H1 (cell line): ENCODE measurements around the gene SHROOM3. TPM values are rescaled to one million over a fixed set of nuclear protein-coding genes. Genes with fewer than 3 reads are reported as not detected.

ENCODE experiments used
- CTCF ChIA-PET: fragments of 300-600 bp; sonication (Branson Sonifier 250); formaldehyde crosslinking; loops from one replicate; lab custom pipeline; 2021; ENCODE audit not compliant: partially characterized antibody; lab: Charles Lee
- POLR2A ChIA-PET: fragments of 300-600 bp; sonication (Branson Sonifier 250); formaldehyde crosslinking; loops from one replicate; lab custom pipeline; 2021; ENCODE audit warnings: inconsistent platforms; ENCODE audit not compliant: partially characterized antibody; lab: Charles Lee
- DNase-seq, 2 experiments: peaks; one replicate each; pipeline versions ENCODE4 v3.0.0 to v3.0.0-alpha.2; 2010 to 2022; ENCODE audit warnings: low spot score in 2 of 2, low read depth in 1 of 2, mixed read lengths in 1 of 2
- FAIRE-seq: peaks from 2 replicates; lab custom pipeline; 2011; peaks lifted over from hg19 to GRCh38; lab: Jason Lieb, UNC
- H2AFZ ChIP-seq: 2 replicates; pipeline ENCODE4 v1.8.1; 2012; ENCODE audit warnings: low read length, inconsistent platforms
- H2AK5ac ChIP-seq: 2 replicates; pipeline ENCODE4 v1.6.1; 2013; ENCODE audit warnings: low read depth, low read length
- H2BK120ac ChIP-seq: replicated peaks from 2 replicates; pipeline ENCODE3; 2013; ENCODE audit warnings: low read depth, low read length, inconsistent platforms
- H2BK12ac ChIP-seq: 2 replicates; pipeline ENCODE4 v1.6.1; 2013; ENCODE audit warnings: low read depth, low read length
- H2BK15ac ChIP-seq: 2 replicates; pipeline ENCODE4 v1.6.1; 2013; ENCODE audit warnings: low read length
- H2BK20ac ChIP-seq: 2 replicates; pipeline ENCODE4 v1.6.1; 2013; ENCODE audit warnings: low read length
- H2BK5ac ChIP-seq: 2 replicates; pipeline ENCODE4 v1.6.1; 2013; ENCODE audit warnings: low read depth, low read length
- H3K14ac ChIP-seq: 2 replicates; pipeline ENCODE4 v1.6.1; 2013; ENCODE audit warnings: inconsistent platforms; ENCODE audit not compliant: insufficient read length
- H3K18ac ChIP-seq: 2 replicates; pipeline ENCODE4 v1.6.1; 2013; ENCODE audit warnings: low read length; ENCODE audit errors: extremely low read depth
- H3K23ac ChIP-seq: 2 replicates; pipeline ENCODE4 v1.6.1; 2013; ENCODE audit warnings: inconsistent platforms; ENCODE audit not compliant: insufficient read length
- H3K23me2 ChIP-seq: 2 replicates; pipeline ENCODE4 v1.6.1; 2013; ENCODE audit warnings: low read depth, low read length
- H3K27ac ChIP-seq: 2 replicates; pipeline ENCODE4 v1.6.1; 2011; ENCODE audit warnings: low read depth, low read length, inconsistent platforms
- H3K27me3 ChIP-seq, 4 experiments: replicated peaks in 1 of 4; 1 replicate in 1 of 4; 2 replicates in 3 of 4; pipeline versions ENCODE4 v1.6.1 to v1.8.1; 2011 to 2013; ENCODE audit warnings: low read length in 3 of 4, mild to moderate bottlenecking in 3 of 4, inconsistent platforms in 2 of 4, mixed read lengths in 2 of 4, moderate library complexity in 1 of 4; ENCODE audit not compliant: control insufficient read depth in 3 of 4, insufficient read depth in 3 of 4; ENCODE audit errors: extremely low read depth in 1 of 4
- H3K36me3 ChIP-seq, 4 experiments: 2 replicates each; pipeline versions ENCODE4 v1.6.1 to v1.8.1; 2011 to 2013; ENCODE audit warnings: mild to moderate bottlenecking in 4 of 4, low read length in 3 of 4, moderate library complexity in 2 of 4, control low read depth in 1 of 4, inconsistent platforms in 1 of 4; ENCODE audit not compliant: insufficient read depth in 4 of 4, control insufficient read depth in 2 of 4
- H3K4ac ChIP-seq: replicated peaks from 2 replicates; pipeline ENCODE3; 2013; ENCODE audit warnings: low read length, low read depth, mixed read lengths, inconsistent platforms; ENCODE audit not compliant: insufficient read length
- H3K4me1 ChIP-seq, 4 experiments: replicated peaks in 1 of 4; 1 replicate in 1 of 4; 2 replicates in 3 of 4; pipeline versions ENCODE4 v1.6.1 to v1.8.1; 2011 to 2013; ENCODE audit warnings: low read length in 3 of 4, inconsistent platforms in 2 of 4, mixed read lengths in 1 of 4; ENCODE audit not compliant: insufficient read depth in 4 of 4, control insufficient read depth in 3 of 4
- H3K4me2 ChIP-seq, 2 experiments: 2 replicates each; pipeline versions ENCODE4 v1.6.1 to v1.8.1; 2011 to 2013; ENCODE audit warnings: low read depth in 2 of 2, low read length in 2 of 2, control low read depth in 1 of 2, inconsistent platforms in 1 of 2, mild to moderate bottlenecking in 1 of 2; ENCODE audit not compliant: insufficient read depth in 1 of 2
- H3K4me3 ChIP-seq, 4 experiments: fragments of 200-600, 300-600 bp in 1 of 4; sonication (generic), shearing (Covaris generic), sonication (Bioruptor Twin) in 1 of 4; 2 replicates each; pipeline versions ENCODE4 v1.5.1 to v1.8.1; 2011 to 2016; ENCODE audit warnings: low read length in 4 of 4, low read depth in 3 of 4, control low read depth in 2 of 4, inconsistent platforms in 2 of 4, mild to moderate bottlenecking in 2 of 4, mixed read lengths in 1 of 4, moderate library complexity in 1 of 4; ENCODE audit not compliant: insufficient read depth in 2 of 4; ENCODE audit errors: extremely low read depth in 1 of 4
- H3K56ac ChIP-seq: replicated peaks from 2 replicates; pipeline ENCODE3; 2013; ENCODE audit warnings: low read depth, mild to moderate bottlenecking, mixed read lengths, low read length, inconsistent platforms; ENCODE audit not compliant: insufficient read length
- H3K79me1 ChIP-seq: 2 replicates; pipeline ENCODE4 v1.6.1; 2013; ENCODE audit warnings: low read depth, low read length, control low read depth
- H3K79me2 ChIP-seq, 2 experiments: 2 replicates each; pipeline versions ENCODE4 v1.6.1 to v1.8.1; 2012 to 2013; ENCODE audit warnings: low read length in 2 of 2, mild to moderate bottlenecking in 2 of 2, inconsistent platforms in 1 of 2; ENCODE audit not compliant: insufficient read depth in 2 of 2, control insufficient read depth in 1 of 2
- H3K9ac ChIP-seq, 4 experiments: replicated peaks in 1 of 4; 1 replicate in 1 of 4; 2 replicates in 3 of 4; pipeline versions ENCODE4 v1.6.1 to v1.8.1; 2011 to 2013; ENCODE audit warnings: low read depth in 3 of 4, low read length in 3 of 4, control low read depth in 2 of 4, mild to moderate bottlenecking in 2 of 4, moderate library complexity in 2 of 4, inconsistent platforms in 1 of 4; ENCODE audit errors: extremely low read depth in 1 of 4
- H3K9me3 ChIP-seq, 2 experiments: 2 replicates each; pipeline versions ENCODE4 v1.6.1 to v1.8.1; 2012 to 2013; ENCODE audit warnings: mild to moderate bottlenecking in 2 of 2, moderate library complexity in 2 of 2, control low read depth in 1 of 2, inconsistent platforms in 1 of 2, low read depth in 1 of 2, low read length in 1 of 2, mixed read lengths in 1 of 2; ENCODE audit not compliant: insufficient read depth in 2 of 2
- H4K20me1 ChIP-seq, 2 experiments: replicated peaks in 1 of 2; 2 replicates each; pipeline versions ENCODE3 to v1.8.1; 2011 to 2013; ENCODE audit warnings: inconsistent platforms in 2 of 2, low read length in 2 of 2, mild to moderate bottlenecking in 1 of 2; ENCODE audit not compliant: insufficient read depth in 2 of 2, control insufficient read depth in 1 of 2
- H4K5ac ChIP-seq: 2 replicates; pipeline ENCODE4 v1.6.1; 2013; ENCODE audit warnings: low read length, low read depth, mixed read lengths, inconsistent platforms; ENCODE audit not compliant: insufficient read length
- H4K8ac ChIP-seq: 2 replicates; pipeline ENCODE4 v1.8.0; 2013; ENCODE audit warnings: mild to moderate bottlenecking, moderate library complexity, low read length, inconsistent platforms; ENCODE audit not compliant: insufficient read depth; ENCODE audit errors: extremely low read depth
- H4K91ac ChIP-seq: replicated peaks from 2 replicates; pipeline ENCODE3; 2013; ENCODE audit warnings: low read length, mixed read lengths, inconsistent platforms; ENCODE audit not compliant: insufficient read length
- BCL11A ChIP-seq, 2 experiments: IDR thresholded peaks; one replicate each; pipeline ENCODE4 v1.6.1; 2011; ENCODE audit warnings: low read depth in 2 of 2, low read length in 2 of 2, mild to moderate bottlenecking in 2 of 2
- CHD2 ChIP-seq: IDR thresholded peaks from 2 replicates; pipeline ENCODE4 v1.6.1; 2012; ENCODE audit warnings: low read length, improper control_type of control experiment
- CTBP2 ChIP-seq: IDR thresholded peaks from 2 replicates; pipeline ENCODE4 v1.7.0; 2011; ENCODE audit warnings: borderline replicate concordance, mild to moderate bottlenecking, moderate library complexity, mixed read lengths, low read length; ENCODE audit not compliant: insufficient read depth, insufficient read length
- JUN ChIP-seq: IDR thresholded peaks from 2 replicates; pipeline ENCODE4 v1.6.1; 2011; ENCODE audit warnings: low read depth, mild to moderate bottlenecking, improper control_type of control experiment, low read length
- KDM4A ChIP-seq: IDR thresholded peaks from one replicate; pipeline ENCODE4 v1.7.1; 2012; ENCODE audit warnings: low read depth, mild to moderate bottlenecking, moderate library complexity, low read length, inconsistent platforms; ENCODE audit not compliant: severe bottlenecking
- KDM5A ChIP-seq: fragments of 200-600 bp; IDR thresholded peaks from 2 replicates; pipeline ENCODE4 v1.7.1; 2012; ENCODE audit warnings: mild to moderate bottlenecking, low read length, inconsistent platforms, mixed read lengths
- RAD21 ChIP-seq, 2 experiments: IDR thresholded peaks in 1 of 2; conservative IDR thresholded peaks in 1 of 2; 2 replicates each; pipeline ENCODE4 v1.6.1; 2011; ENCODE audit warnings: low read depth in 2 of 2, low read length in 2 of 2, improper control_type of control experiment in 1 of 2, inconsistent platforms in 1 of 2, mild to moderate bottlenecking in 1 of 2, moderate library complexity in 1 of 2
- RNF2 ChIP-seq: fragments of 200-900, 300-1000 bp; sonication (generic); IDR thresholded peaks from 2 replicates; pipeline ENCODE4 v1.7.1; 2016; ENCODE audit warnings: borderline replicate concordance, low read depth, mild to moderate bottlenecking, antibody characterized with exemption, low read length; ENCODE audit not compliant: poor library complexity, severe bottlenecking; ENCODE audit errors: missing control alignments
- SP4 ChIP-seq: IDR thresholded peaks from 2 replicates; pipeline ENCODE4 v1.6.1; 2012; ENCODE audit warnings: low read length, inconsistent platforms
- SRF ChIP-seq: IDR thresholded peaks from 2 replicates; pipeline ENCODE4 v1.6.1; 2011; ENCODE audit warnings: mild to moderate bottlenecking, low read depth, low read length, moderate library complexity
- TAF7 ChIP-seq: optimal IDR thresholded peaks from 2 replicates; pipeline ENCODE3; 2011; ENCODE audit warnings: low read depth, mild to moderate bottlenecking, inconsistent platforms, low read length, moderate library complexity, borderline replicate concordance
- WGBS, 2 experiments: shearing (Covaris generic) in 1 of 2; methylation state at CpG; one replicate each; pipeline versions ENCODE4 v1.1.6 to v1.1.7; 2013 to 2015; ENCODE audit warnings: low lambda C conversion rate in 2 of 2, mixed read lengths in 2 of 2, inconsistent platforms in 1 of 2, low coverage in 1 of 2, missing lambda C conversion rate in 1 of 2; ENCODE audit not compliant: insufficient replicate concordance in 2 of 2, insufficient coverage in 1 of 2, insufficient read length in 1 of 2; ENCODE audit errors: extremely low coverage in 1 of 2, missing lambda C conversion rate in 1 of 2; 5-methylcytosine and 5-hydroxymethylcytosine counted together
- polyA plus RNA-seq, 7 experiments: library from polyadenylated mRNA; depleted of rRNA in 3 of 7; stranded (reverse) in 5 of 7; unstranded in 2 of 7; fragments of >200 nt in 5 of 7; fragments of 200-250 nt in 2 of 7; gene quantifications; 1 replicate in 5 of 7; 2 replicates in 1 of 7; 4 replicates in 1 of 7; pipeline versions ENCODE4 v1.2.1 to v1.2.3, GENCODE V29; 2011 to 2013; ENCODE audit warnings: missing spikeins in 2 of 7, mixed read lengths in 2 of 7
- total RNA-seq: library from RNA; stranded (reverse); fragmentation: NEBNext Ultra II Directional; extraction: Animal tissue kit (Norgen Biotek cat#: 25700); gene quantifications from 2 replicates; pipeline ENCODE4 v1.2.1, GENCODE V29; 2021
- TF ChIP-seq, protein P1 (sequence below): IDR thresholded peaks from 2 replicates; pipeline ENCODE4 v1.6.1; 2012; ENCODE audit warnings: inconsistent platforms

The SHROOM3 gene
- total and polyA plus RNA-seq, 2 of the 8 experiments (the other 6 are each of a cell fraction or from before 2014, with no cell fraction given) = 15.8 to 34.0 TPM

DNA sequence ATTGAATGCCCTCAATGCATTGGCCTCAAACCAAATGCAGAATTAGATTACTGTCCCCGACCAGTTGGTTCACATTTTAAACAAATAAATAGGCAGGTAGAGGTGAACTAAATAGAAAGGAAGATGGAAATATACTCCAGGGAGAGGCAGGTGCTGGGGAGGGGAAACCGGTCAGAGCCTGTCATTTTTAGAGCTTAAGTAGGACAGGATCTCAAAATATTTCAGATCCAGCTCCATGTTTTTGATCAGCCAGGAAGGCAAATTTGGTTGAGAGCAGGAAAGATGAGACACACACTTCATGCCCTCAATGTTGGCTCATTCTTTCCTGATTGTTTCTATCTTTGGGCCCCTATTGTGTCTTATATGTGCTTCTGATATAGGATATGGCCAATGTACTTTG, 206.7 kb downstream of the SHROOM3 start:
- Histone ChIP-seq H3K56ac (no peak overlapping the region), H3K79me1 (no peaks in the 10 kb centered on the region), H3K27me3 (no peaks in the 10 kb centered on the region), H3K4me1 (peaks cover 2 to 10% (median 4%) of the 10 kb centered on the region in 4 experiments; a peak in 6 of 7 replicates), H2BK120ac (no peak overlapping the region), H4K5ac (no peak overlapping the region), H2AK5ac (no peak overlapping the region), H3K9ac (no peak overlapping the region), H2BK15ac (no peak overlapping the region), H3K27ac (no peak overlapping the region), H3K4ac (no peak overlapping the region), H2AFZ (no peak overlapping the region), H2BK12ac (no peak overlapping the region), H3K18ac (no peak overlapping the region), H3K36me3 (no peaks in the 10 kb centered on the region), H3K79me2 (no peaks in the 10 kb centered on the region), H3K9me3 (no peaks in the 10 kb centered on the region), H3K4me2 (no peak overlapping the region), H4K8ac (no peak overlapping the region), H4K20me1 (no peaks in the 10 kb centered on the region), H3K23me2 (no peaks in the 10 kb centered on the region), H3K23ac (no peak overlapping the region), H3K14ac (no peak overlapping the region), H4K91ac (no peak overlapping the region), H2BK20ac (no peak overlapping the region), H3K4me3 (no peak overlapping the region), H2BK5ac (no peak overlapping the region)
- ChIA-PET POLR2A (interaction anchor here (0.6 to 1.0 kb wide), 2 partner anchors 47 to 109 kb away, joined by 3 read pairs; no protein-coding TSS in a partner anchor), CTCF (interaction anchor here (0.6 to 2.8 kb wide), 6 partner anchors 10 to 47 kb away, joined by 3 to 7 read pairs (median 4); no protein-coding TSS in a partner anchor)
- no peak for DNase-seq
- WGBS, 2 experiments = 85% methylated on average over 2 of the region's 2 CpGs; no CpG with 5 or more reads in 1 of the 2 experiments
- no peak for FAIRE-seq
- TF ChIP-seq KDM5A (no peak), RNF2 (no peak), CHD2 (no peak), JUN (no peak), SRF (no peak), TAF7 (no peak), BCL11A (IDR thresholded peaks at IDR 0.05; ENCODE audit: low read depth in 2 of 2, low read length in 2 of 2) (no peak), RAD21 (IDR thresholded peaks at IDR 0.05 in 1 of 2, conservative IDR thresholded peaks at IDR 0.05 in 1 of 2; ENCODE audit: low read depth in 2 of 2, low read length in 2 of 2) (no peak), KDM4A (no peak), SP4 (no peak), CTBP2 (no peak)
- TF ChIP-seq, protein P1, sequence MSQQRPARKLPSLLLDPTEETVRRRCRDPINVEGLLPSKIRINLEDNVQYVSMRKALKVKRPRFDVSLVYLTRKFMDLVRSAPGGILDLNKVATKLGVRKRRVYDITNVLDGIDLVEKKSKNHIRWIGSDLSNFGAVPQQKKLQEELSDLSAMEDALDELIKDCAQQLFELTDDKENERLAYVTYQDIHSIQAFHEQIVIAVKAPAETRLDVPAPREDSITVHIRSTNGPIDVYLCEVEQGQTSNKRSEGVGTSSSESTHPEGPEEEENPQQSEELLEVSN = no peak
